Mesodermal cell (in vitro differentiated cells): Measurements from ENCODE around the gene OPCML.

ENCODE experiments used
- H3K27ac ChIP-seq: 2 replicates; pipeline ENCODE4 v1.7.0; 2013; ENCODE audit warnings: mild to moderate bottlenecking, low read depth, low read length, moderate library complexity; ENCODE audit not compliant: severe bottlenecking
- H3K36me3 ChIP-seq: 2 replicates; pipeline ENCODE4 v1.7.1; 2013; ENCODE audit warnings: mild to moderate bottlenecking, low read length, moderate library complexity; ENCODE audit not compliant: control insufficient read depth, insufficient read depth
- H3K4me1 ChIP-seq: one replicate; pipeline ENCODE4 v1.7.1; 2013; ENCODE audit warnings: mild to moderate bottlenecking, low read length; ENCODE audit not compliant: insufficient read depth, control insufficient read depth, poor library complexity, severe bottlenecking
- H3K4me3 ChIP-seq: 2 replicates; pipeline ENCODE4 v1.7.0; 2013; ENCODE audit warnings: low read length, control low read depth, mild to moderate bottlenecking; ENCODE audit not compliant: insufficient read depth, poor library complexity, severe bottlenecking; ENCODE audit errors: extremely low read depth
- H3K9me3 ChIP-seq: 2 replicates; pipeline ENCODE4 v1.7.1; 2013; ENCODE audit warnings: mild to moderate bottlenecking, low read length, moderate library complexity; ENCODE audit not compliant: control insufficient read depth
- WGBS, 2 experiments: methylation state at CpG; one replicate each; pipeline ENCODE4 v1.1.5; 2013; ENCODE audit warnings: missing lambda C conversion rate in 2 of 2; ENCODE audit not compliant: insufficient coverage in 2 of 2; 5-methylcytosine and 5-hydroxymethylcytosine counted together

OPCML gene

DNA sequence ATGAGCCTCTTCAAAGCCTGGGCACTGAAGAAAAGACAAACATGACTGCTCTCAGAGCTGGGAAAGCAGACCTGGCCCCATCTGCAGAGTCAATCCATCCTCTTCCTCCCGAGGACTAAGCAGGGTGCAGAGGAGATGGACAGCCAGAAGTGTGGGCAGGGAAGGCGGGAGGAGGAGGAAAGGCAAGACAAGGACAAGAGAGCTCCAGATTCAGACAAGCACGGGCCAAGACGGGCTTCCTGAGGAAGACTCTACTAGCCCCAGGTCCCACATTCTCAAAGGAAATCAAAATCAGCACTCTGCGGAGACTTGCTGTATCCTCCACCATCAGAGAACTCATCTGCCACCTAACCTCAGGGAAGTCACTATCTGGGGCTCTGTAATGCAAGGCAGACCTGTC, 28.5 kb downstream of the OPCML start:
- Histone ChIP-seq H3K4me3 (no peak overlapping the region), H3K4me1 (peaks cover 3% of the 10 kb centered on the region), H3K9me3 (no peaks in the 10 kb centered on the region), H3K27ac (no peak overlapping the region), H3K36me3 (no peaks in the 10 kb centered on the region)
- WGBS, 2 experiments = 80 to 91% methylated on average over 1 to 4 of the region's 5 CpGs

DNA sequence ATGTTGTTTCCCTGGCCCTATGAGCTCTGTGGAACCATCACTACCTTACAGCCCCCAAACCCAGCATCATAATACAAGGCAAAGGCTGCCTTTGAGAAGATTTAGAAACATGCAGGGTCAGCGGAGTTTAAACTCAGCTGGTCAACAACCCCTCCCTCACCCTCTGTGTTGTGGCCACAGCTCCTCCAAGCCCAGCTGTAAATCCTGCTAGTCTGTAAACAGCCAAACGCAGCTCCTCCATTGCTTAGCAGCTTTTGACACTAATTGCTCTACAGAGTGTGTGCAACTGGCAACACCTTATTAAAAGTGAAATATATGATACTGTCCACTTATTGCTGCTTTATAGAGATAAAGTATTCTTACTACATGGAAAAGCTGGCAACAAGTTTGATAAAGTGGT, 29.1 kb downstream of the OPCML start:
- no CpG with 5 or more reads among the region's 2 CpGs for WGBS, 2 experiments

DNA sequence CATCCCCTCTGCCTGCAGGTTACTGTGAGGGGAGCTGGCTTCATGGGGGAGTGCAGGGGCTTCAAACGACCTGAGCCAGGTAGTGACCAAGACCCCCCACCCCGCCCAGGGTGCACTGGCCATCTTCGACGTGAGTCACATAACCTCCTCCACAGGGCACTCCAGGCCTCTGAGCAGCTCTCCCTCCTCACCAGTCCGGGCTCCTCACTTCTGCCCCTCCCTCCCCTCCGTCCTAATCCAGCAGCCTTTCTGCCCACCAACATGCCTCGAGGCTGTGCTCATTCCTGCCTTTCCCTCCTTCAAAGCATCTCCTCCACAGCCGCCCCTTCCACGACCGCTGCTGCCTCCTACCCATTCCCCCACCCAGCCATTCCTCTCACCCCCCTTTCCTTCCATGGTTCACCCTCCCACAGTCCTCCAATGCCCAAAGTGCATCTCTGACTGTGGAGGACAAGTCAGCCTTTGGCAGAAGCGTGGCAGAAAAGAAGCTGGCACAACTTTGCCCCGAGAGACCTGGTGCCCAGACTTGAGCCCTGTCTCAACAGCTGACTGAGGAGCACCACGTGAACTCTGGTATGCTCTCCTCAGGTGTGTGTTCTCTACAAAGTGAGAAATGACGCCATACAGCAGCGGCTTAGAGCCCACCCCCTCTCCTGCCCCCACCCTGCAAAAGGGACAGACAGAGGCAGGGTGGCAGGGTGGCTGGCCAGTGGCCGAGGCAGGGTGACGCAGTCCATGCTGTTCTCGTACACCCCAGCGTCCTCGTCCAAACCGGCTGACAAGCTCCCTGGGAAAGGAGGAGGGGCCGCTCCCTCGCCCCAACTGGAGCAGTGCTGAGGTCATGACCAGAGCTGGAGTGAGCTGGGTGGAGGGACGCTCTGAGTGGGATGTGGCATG, 30.4 kb downstream of the OPCML start:
- peaks cover 3% of the 10 kb centered on the region for H3K4me1 ChIP-seq
- H3K9me3 ChIP-seq = no peaks in the 10 kb centered on the region
- no peaks in the 10 kb centered on the region for H3K36me3 ChIP-seq
- WGBS, 2 experiments = 62 to 73% methylated on average over 15 to 18 of the region's 24 CpGs
- H3K27ac ChIP-seq = no peak overlapping the region
- H3K4me3 ChIP-seq = no peak overlapping the region

More for the DNA sequence above, 29.1 kb downstream of the OPCML start:
- Histone ChIP-seq H3K36me3 (no peaks in the 10 kb centered on the region), H3K4me1 (peaks cover 3% of the 10 kb centered on the region), H3K9me3 (no peaks in the 10 kb centered on the region), H3K27ac (no peak overlapping the region), H3K4me3 (no peak overlapping the region)

DNA sequence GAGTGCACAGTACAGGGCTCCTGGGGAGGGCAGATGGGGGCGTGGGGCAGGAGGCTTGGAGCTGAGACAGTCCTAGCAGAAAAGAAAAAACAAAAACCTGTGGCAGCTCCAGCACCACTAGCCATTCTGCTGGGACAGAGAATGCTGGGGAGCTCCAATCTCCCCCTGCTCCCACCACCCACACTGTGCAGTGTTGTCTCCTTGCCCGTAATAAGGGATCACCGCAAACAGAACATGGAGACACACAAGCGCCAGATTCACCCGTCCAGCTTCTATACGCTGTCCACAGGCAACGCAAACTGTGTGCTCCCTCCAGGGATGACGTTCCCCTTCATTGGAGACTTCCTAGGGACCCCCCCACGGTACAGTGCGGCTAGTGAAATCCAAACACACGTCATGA, 31.4 kb downstream of the OPCML start:
- 86 to 95% methylated on average over 8 to 11 of the region's 11 CpGs for WGBS, 2 experiments
- Histone ChIP-seq H3K27ac (no peak overlapping the region), H3K36me3 (no peaks in the 10 kb centered on the region), H3K9me3 (no peaks in the 10 kb centered on the region), H3K4me1 (peaks cover 3% of the 10 kb centered on the region), H3K4me3 (no peak overlapping the region)

DNA sequence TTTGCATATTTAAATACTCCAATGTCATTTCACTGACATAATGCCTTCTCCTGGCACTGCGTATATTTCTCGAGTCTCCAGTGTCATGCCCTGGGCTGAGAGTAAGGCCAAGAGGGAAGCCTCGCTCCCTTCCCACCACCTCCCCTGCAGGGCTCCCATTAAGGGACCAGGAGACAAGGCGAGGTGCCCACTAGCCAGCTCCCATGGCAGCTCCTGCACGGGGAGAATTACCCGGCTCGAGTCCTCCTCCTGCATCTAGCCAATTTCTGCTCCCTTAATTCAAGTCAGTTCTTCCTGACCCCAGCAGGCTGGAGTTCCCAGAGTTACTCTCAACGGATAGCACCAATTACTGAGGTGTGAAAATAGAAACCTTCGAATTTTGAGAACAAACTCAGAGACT, 31.9 kb downstream of the OPCML start:
- Histone ChIP-seq H3K4me3 (no peak overlapping the region), H3K9me3 (no peaks in the 10 kb centered on the region), H3K4me1 (peaks cover 3% of the 10 kb centered on the region), H3K27ac (no peak overlapping the region), H3K36me3 (no peaks in the 10 kb centered on the region)
- WGBS, 2 experiments = 66 to 70% methylated on average over 8 to 9 of the region's 9 CpGs

DNA sequence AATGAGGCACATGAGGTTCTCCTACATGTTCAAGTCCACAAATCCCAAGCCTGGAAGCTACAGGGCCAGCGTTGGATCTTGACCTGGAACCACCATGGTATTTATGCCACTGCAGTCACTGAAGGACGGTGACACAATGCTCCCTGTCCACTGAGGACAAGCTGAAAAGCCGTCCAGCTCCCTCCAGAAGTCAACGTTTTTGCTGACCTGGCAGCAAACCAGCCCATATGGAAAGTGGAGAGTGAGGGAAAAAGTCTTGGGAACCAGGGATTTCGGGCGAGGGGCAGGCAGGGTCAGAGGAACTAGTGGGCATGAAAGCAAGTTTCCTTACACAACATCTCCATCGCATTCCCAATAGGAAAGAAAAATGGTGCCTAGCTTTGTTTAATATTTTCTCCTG, 33.3 kb downstream of the OPCML start:
- H3K36me3 ChIP-seq = no peaks in the 10 kb centered on the region
- WGBS, 2 experiments = 82 to 94% methylated on average over 4 of the region's 7 CpGs
- no peaks in the 10 kb centered on the region for H3K9me3 ChIP-seq
- H3K4me1 ChIP-seq = peaks cover 3% of the 10 kb centered on the region
- H3K4me3 ChIP-seq = no peak overlapping the region
- H3K27ac ChIP-seq = no peak overlapping the region

DNA sequence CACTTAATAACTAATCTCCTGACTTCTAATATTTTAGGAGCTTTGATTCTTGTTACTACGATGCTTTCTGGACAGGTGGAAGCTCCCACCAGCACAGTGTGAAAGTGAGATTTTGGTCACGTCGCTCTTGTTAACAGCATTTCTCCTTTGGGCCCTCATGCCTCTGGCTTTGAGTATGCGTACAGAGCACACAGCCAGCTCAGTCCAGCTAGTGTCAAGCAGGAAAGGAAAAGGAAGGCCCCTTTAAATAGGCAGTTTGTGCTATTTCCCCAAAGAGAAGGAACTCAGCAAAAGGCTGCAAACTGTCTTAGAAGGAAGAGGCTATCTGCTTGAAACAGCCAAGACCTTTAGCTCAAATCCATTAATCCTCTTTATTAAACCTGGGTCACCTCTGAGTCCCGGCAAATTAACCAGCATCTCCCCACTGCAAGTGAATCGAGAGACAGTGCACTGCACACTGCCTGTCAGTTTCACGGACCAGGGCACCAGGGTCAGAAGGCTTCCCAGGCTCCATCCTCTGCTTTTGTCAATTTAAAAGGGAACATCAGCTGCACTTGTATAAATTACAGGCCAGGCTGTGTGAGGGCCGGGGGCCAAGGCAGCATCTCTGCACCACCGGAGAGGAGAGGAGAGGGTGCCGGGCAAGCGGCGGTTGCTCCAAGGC, 34.7 kb downstream of the OPCML start:
- no peaks in the 10 kb centered on the region for H3K9me3 ChIP-seq
- no peak overlapping the region for H3K4me3 ChIP-seq
- no peaks in the 10 kb centered on the region for H3K36me3 ChIP-seq
- no peak overlapping the region for H3K27ac ChIP-seq
- 89% methylated on average over 4 to 6 of the region's 12 CpGs for WGBS, 2 experiments
- H3K4me1 ChIP-seq = peaks cover 3% of the 10 kb centered on the region

DNA sequence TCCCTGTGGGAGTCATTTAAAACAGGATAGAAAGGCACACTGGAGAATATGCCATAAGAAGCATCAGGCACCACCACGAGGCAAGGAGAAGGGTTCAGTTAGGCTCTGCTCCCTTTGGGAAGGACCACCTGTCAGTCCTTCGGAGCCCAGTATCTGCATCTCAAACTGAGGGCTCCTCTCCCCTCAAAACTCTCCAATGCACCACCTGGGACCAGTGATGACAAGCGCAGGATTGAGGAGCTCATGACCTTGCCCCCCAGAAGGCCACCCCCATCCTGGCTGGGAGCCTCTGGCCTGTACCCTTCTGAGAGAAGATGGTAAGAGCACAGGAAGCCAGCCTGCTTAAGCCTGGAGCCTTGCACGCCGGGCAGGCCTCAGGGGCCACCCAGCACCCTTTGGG, 39.4 kb downstream of the OPCML start:
- no peak overlapping the region for H3K4me3 ChIP-seq
- no peaks in the 10 kb centered on the region for H3K9me3 ChIP-seq
- H3K36me3 ChIP-seq = no peaks in the 10 kb centered on the region
- no peak overlapping the region for H3K27ac ChIP-seq
- 78 to 100% methylated on average over 1 to 2 of the region's 5 CpGs for WGBS, 2 experiments
- no peaks in the 10 kb centered on the region for H3K4me1 ChIP-seq

DNA sequence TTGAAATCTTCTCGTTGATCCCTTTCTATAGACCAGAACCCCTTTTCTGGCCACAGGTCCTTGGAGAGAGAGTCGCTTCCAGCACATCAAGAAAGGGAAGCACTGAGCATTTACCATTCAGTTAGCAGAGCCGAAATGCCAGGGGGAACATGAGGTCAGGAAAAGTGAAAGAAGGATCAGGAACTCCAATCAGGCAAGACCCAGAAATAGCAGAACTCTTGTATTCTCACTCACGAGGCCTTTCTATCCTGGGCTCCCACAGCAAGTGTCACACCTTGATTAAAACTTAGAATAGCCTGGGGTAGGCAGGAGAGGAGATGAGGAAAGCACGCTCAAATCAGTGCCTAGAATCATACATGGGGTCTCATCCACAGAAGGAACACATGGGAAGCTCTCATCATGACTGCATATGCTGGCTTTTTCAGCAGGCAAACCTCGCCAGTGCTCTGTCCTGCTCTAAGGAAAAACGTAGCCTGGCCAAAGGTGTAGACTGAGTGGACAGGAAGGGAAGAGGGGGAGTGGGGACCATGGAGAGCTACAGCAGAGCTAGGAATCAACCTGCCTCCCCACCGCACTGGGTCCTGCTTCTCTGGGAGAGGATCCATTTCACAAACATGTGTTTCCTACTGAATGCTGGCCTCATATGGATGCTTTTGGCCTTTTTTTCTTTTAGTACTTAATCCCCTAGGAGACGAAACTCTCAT, 40.5 kb downstream of the OPCML start:
- H3K36me3 ChIP-seq = no peaks in the 10 kb centered on the region
- H3K9me3 ChIP-seq = no peaks in the 10 kb centered on the region
- 80 to 81% methylated on average over 6 to 8 of the region's 9 CpGs for WGBS, 2 experiments
- no peaks in the 10 kb centered on the region for H3K4me1 ChIP-seq
- no peak overlapping the region for H3K4me3 ChIP-seq
- H3K27ac ChIP-seq = no peak overlapping the region

DNA sequence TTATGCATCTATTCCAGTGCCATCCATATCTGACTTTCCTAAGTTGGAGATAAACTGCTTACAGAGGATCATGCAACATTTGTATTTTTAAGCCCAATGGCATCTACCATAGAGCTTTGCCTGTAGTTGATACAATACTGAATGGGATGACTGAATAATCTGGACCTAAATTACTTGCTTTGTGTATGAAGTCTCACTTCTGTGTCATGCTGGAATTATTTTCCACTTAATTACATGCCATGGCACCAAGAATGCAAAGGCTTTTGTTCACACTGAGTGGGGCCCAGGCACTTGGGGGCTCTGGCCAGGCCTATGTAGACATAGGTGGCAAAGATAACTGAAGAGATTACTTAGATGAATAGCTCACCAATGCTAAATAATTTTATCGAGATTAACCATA, 51.6 kb downstream of the OPCML start:
- Histone ChIP-seq H3K27ac (no peak overlapping the region), H3K4me1 (no peaks in the 10 kb centered on the region), H3K4me3 (no peak overlapping the region), H3K9me3 (no peaks in the 10 kb centered on the region), H3K36me3 (no peaks in the 10 kb centered on the region)
- WGBS, 2 experiments = no CpG with 5 or more reads among the region's 1 CpG
